Endothelial cell of umbilical vein (primary cell): ENCODE measurements around the gene GFER. TPM values are rescaled to one million over a fixed set of nuclear protein-coding genes. Genes with fewer than 3 reads are reported as not detected.
A peak's percentile ranks its signal among the peaks of the same experiment; 100 is the strongest.

ENCODE experiments used
- BruUV-seq: library from RNA; stranded (reverse); fragments of 400-500 nt; replicated peaks from 2 replicates; lab custom pipeline; 2021; lab: Mats Ljungman, UMichigan
- CTCF ChIA-PET: fragments of 300-600, 350-600 bp; sonication (Branson Sonifier 250); formaldehyde crosslinking; loops from one replicate; lab custom pipeline; 2021; ENCODE audit warnings: antibody characterized with exemption, inconsistent platforms; lab: Charles Lee
- POLR2A ChIA-PET: fragments of 300-600, 350-600 bp; sonication (Branson Sonifier 250); formaldehyde crosslinking; loops from one replicate; lab custom pipeline; 2021; ENCODE audit warnings: antibody characterized with exemption, inconsistent platforms; lab: Charles Lee
- DNase-seq: peaks from one replicate; pipeline ENCODE4 v3.0.0-alpha.2; 2011; ENCODE audit warnings: low read depth, low spot score
- FAIRE-seq: peaks from 2 replicates; lab custom pipeline; 2011; peaks lifted over from hg19 to GRCh38; lab: Jason Lieb, UNC
- H2AFZ ChIP-seq: 2 replicates; pipeline ENCODE4 v1.6.0; 2012; ENCODE audit warnings: low read depth, low read length, control low read depth, inconsistent platforms
- H3K27ac ChIP-seq: 2 replicates; pipeline ENCODE4 v1.5.1; 2011; ENCODE audit warnings: low read depth, mild to moderate bottlenecking, control low read depth, low read length, moderate library complexity; ENCODE audit not compliant: insufficient read depth
- H3K27me3 ChIP-seq, 2 experiments: 2 replicates each; pipeline versions ENCODE4 v1.6.0 to v1.6.1; 2011; ENCODE audit warnings: low read length in 2 of 2, mixed read lengths in 1 of 2; ENCODE audit not compliant: control insufficient read depth in 2 of 2, insufficient read depth in 2 of 2
- H3K36me3 ChIP-seq, 2 experiments: 2 replicates in 1 of 2; 3 replicates in 1 of 2; pipeline ENCODE4 v1.5.1; 2011; ENCODE audit warnings: low read length in 2 of 2, mild to moderate bottlenecking in 1 of 2, moderate library complexity in 1 of 2; ENCODE audit not compliant: control insufficient read depth in 2 of 2, insufficient read depth in 2 of 2; ENCODE audit errors: extremely low read depth in 1 of 2
- H3K4me1 ChIP-seq: 3 replicates; pipeline ENCODE4 v1.5.1; 2011; ENCODE audit warnings: mild to moderate bottlenecking, low read length; ENCODE audit not compliant: control insufficient read depth, insufficient read depth; ENCODE audit errors: extremely low read depth
- H3K4me2 ChIP-seq: 2 replicates; pipeline ENCODE4 v1.6.1; 2011; ENCODE audit warnings: low read length, control low read depth, mixed read lengths; ENCODE audit not compliant: insufficient read depth
- H3K4me3 ChIP-seq, 3 experiments: fragments of 200-600 bp in 1 of 3; sonication (generic), shearing (Covaris generic) in 1 of 3; replicated peaks in 1 of 3; 2 replicates each; pipeline ENCODE4 v1.5.1; 2011 to 2016; ENCODE audit warnings: control low read depth in 3 of 3, low read length in 3 of 3, mild to moderate bottlenecking in 2 of 3, inconsistent platforms in 1 of 3, low read depth in 1 of 3, moderate library complexity in 1 of 3; ENCODE audit not compliant: insufficient read depth in 1 of 3
- H3K79me2 ChIP-seq: 2 replicates; pipeline ENCODE4 v1.6.0; 2012; ENCODE audit warnings: low read length, inconsistent platforms; ENCODE audit not compliant: control insufficient read depth, insufficient read depth
- H3K9ac ChIP-seq: replicated peaks from 2 replicates; pipeline ENCODE3; 2011; ENCODE audit warnings: low read length, control low read depth; ENCODE audit not compliant: insufficient read depth; ENCODE audit errors: extremely low read depth
- H3K9me1 ChIP-seq: replicated peaks from 3 replicates; pipeline ENCODE4 v1.6.0; 2011; ENCODE audit warnings: mild to moderate bottlenecking, low read length; ENCODE audit not compliant: control insufficient read depth, insufficient read depth; ENCODE audit errors: extremely low read depth
- H3K9me3 ChIP-seq: replicated peaks from 2 replicates; pipeline ENCODE4 v1.5.1; 2012; ENCODE audit warnings: low read length, inconsistent platforms; ENCODE audit not compliant: control insufficient read depth, insufficient read depth
- H4K20me1 ChIP-seq: replicated peaks from 2 replicates; pipeline ENCODE3; 2011; ENCODE audit warnings: mild to moderate bottlenecking, low read length; ENCODE audit not compliant: control insufficient read depth, insufficient read depth; ENCODE audit errors: extremely low read depth
- CTCF ChIP-seq, 2 donors: IDR thresholded peaks; 1 replicate in 1 of 2; 2 replicates in 1 of 2; pipeline ENCODE4 v1.5.1; 2011; ENCODE audit warnings: low read length in 2 of 2, mild to moderate bottlenecking in 2 of 2, moderate library complexity in 2 of 2, control low read depth in 1 of 2, inconsistent platforms in 1 of 2, low read depth in 1 of 2; ENCODE audit not compliant: insufficient read depth in 1 of 2; ENCODE audit errors: extremely low read depth in 1 of 2
- EZH2 ChIP-seq: IDR thresholded peaks from 2 replicates; pipeline ENCODE4 v1.6.1; 2012; ENCODE audit warnings: borderline replicate concordance, low read depth, mild to moderate bottlenecking, moderate library complexity, low read length, inconsistent platforms; ENCODE audit not compliant: severe bottlenecking
- FOS ChIP-seq: IDR thresholded peaks from 2 replicates; pipeline ENCODE4 v1.6.1; 2011; ENCODE audit warnings: mild to moderate bottlenecking, low read length, moderate library complexity, borderline replicate concordance; ENCODE audit not compliant: insufficient read depth
- GATA2 ChIP-seq: IDR thresholded peaks from 2 replicates; pipeline ENCODE4 v1.7.0; 2011; ENCODE audit warnings: low read depth, mild to moderate bottlenecking, moderate library complexity, mixed read lengths, low read length; ENCODE audit not compliant: insufficient read length, insufficient read depth
- JUN ChIP-seq: IDR thresholded peaks from 2 replicates; pipeline ENCODE4 v1.6.1; 2011; ENCODE audit warnings: borderline replicate concordance, low read depth; ENCODE audit not compliant: insufficient read length, insufficient read depth
- MAX ChIP-seq: IDR thresholded peaks from 2 replicates; pipeline ENCODE4 v1.6.1; 2011; ENCODE audit not compliant: insufficient read depth, insufficient read length
- MYC ChIP-seq: IDR thresholded peaks from one replicate; pipeline ENCODE4 v1.6.1; 2011; ENCODE audit warnings: mild to moderate bottlenecking, low read depth, low read length
- POLR2A ChIP-seq: IDR thresholded peaks from 2 replicates; pipeline ENCODE4 v1.6.1; 2012; ENCODE audit warnings: low read depth, mild to moderate bottlenecking, control low read depth, low read length
- POLR2AphosphoS5 ChIP-seq: IDR thresholded peaks from 2 replicates; pipeline ENCODE4 v1.6.1; 2012; ENCODE audit warnings: low read depth, mild to moderate bottlenecking, control low read depth, low read length, moderate library complexity; ENCODE audit not compliant: insufficient read depth
- dilution Hi-C: fragments of 300-500 bp; cut with MboI; formaldehyde crosslinking; loops from one replicate; pipeline ENCODE4 v1.15.0; 2019; ENCODE audit warnings: low sequenced_read_pairs; ENCODE audit not compliant: extremely low pct_ligation_motif_present
- intact Hi-C: fragments of 100-400 bp; cut with micrococcal nuclease; formaldehyde crosslinking; loops from one replicate; pipeline ENCODE4 v1.10.0; 2022
- polyA plus RNA-seq, 4 experiments: library from polyadenylated mRNA; depleted of rRNA in 3 of 4; stranded (reverse) in 3 of 4; unstranded in 1 of 4; fragments of >200 nt; gene quantifications; 2 replicates each; pipeline versions ENCODE4 v1.2.1 to v1.2.3, GENCODE V29; 2011 to 2012; ENCODE audit warnings: missing spikeins in 1 of 4
- total RNA-seq: library from RNA; stranded (reverse); gene quantifications from 2 replicates; pipeline ENCODE4 v1.2.3, GENCODE V29; 2021

Gene GFER
- total and polyA plus RNA-seq, 2 donors (not counting 3 experiments of a cell fraction or from before 2014, with no cell fraction given): 13.7 to 29.9 TPM

GRCh38 chr16:1946495-1947368, 37.3 kb upstream of the GFER start:
- dilution Hi-C loops: no loop called here
- no peaks in the 10 kb centered on the region for H3K27me3 ChIP-seq
- H2AFZ ChIP-seq: no peak overlapping the region
- no peaks in the 10 kb centered on the region for H4K20me1 ChIP-seq
- BruUV-seq: no TSS peak
- POLR2A ChIA-PET: interaction anchor here (1.7 kb wide), 1 partner anchor 18 kb away, joined by 7 read pairs; the partner anchor contains the start of gene RPS2
- no peak overlapping the region for H3K4me2 ChIP-seq
- H3K36me3 ChIP-seq: no peaks in the 10 kb centered on the region
- no peak overlapping the region for H3K27ac ChIP-seq
- H3K9ac ChIP-seq: no peak overlapping the region
- no peaks in the 10 kb centered on the region for H3K9me3 ChIP-seq
- DNase-seq (no peak), FAIRE-seq (no peak)
- CTCF ChIA-PET: interaction anchor here (0.9 to 1.8 kb wide), 4 partner anchors 14 to 194 kb away, joined by 4 to 9 read pairs (median 4); no protein-coding TSS in a partner anchor
- no peak overlapping the region for H3K4me3 ChIP-seq
- peaks cover 11% of the 10 kb centered on the region for H3K4me1 ChIP-seq
- H3K9me1 ChIP-seq: no peaks in the 10 kb centered on the region
- no peaks in the 10 kb centered on the region for H3K79me2 ChIP-seq
- TF ChIP-seq MYC: no peak
- TF ChIP-seq CTCF (IDR thresholded peaks at IDR 0.05; ENCODE audit: extremely low read depth in 1 of 2, insufficient read depth in 1 of 2, low read depth in 1 of 2, low read length in 2 of 2): peak in 1 of 2 donors; percentile 27
- intact Hi-C loops: no loop called here

GRCh38 chr16:1947369-1947670, 36.7 kb upstream of the GFER start:
- no peak overlapping the region for H3K4me3 ChIP-seq
- no peak overlapping the region for H3K27ac ChIP-seq
- intact Hi-C loops: no loop called here
- no peak for DNase-seq
- no peaks in the 10 kb centered on the region for H3K36me3 ChIP-seq
- no peak overlapping the region for H3K9ac ChIP-seq
- POLR2A ChIA-PET: interaction anchor here (0.7 kb wide), 1 partner anchor 9 kb away, joined by 4 read pairs; no protein-coding TSS in a partner anchor
- no TSS peak for BruUV-seq
- dilution Hi-C loops: no loop called here
- no peak for FAIRE-seq
- H3K4me2 ChIP-seq: no peak overlapping the region
- no peaks in the 10 kb centered on the region for H3K27me3 ChIP-seq
- no peaks in the 10 kb centered on the region for H3K9me1 ChIP-seq
- no peaks in the 10 kb centered on the region for H3K9me3 ChIP-seq
- H3K79me2 ChIP-seq: no peaks in the 10 kb centered on the region
- H3K4me1 ChIP-seq: peaks cover 5% of the 10 kb centered on the region
- CTCF ChIA-PET: no interaction called here
- H2AFZ ChIP-seq: no peak overlapping the region
- H4K20me1 ChIP-seq: no peaks in the 10 kb centered on the region
- TF ChIP-seq FOS: no peak
- no peak for TF ChIP-seq POLR2A
- no peak for TF ChIP-seq POLR2AphosphoS5
- TF ChIP-seq JUN: no peak
- TF ChIP-seq CTCF (IDR thresholded peaks at IDR 0.05; ENCODE audit: extremely low read depth in 1 of 2, insufficient read depth in 1 of 2, low read depth in 1 of 2, low read length in 2 of 2): no peak
- no peak for TF ChIP-seq MYC
- no peak for TF ChIP-seq GATA2
- no peak for TF ChIP-seq MAX
- TF ChIP-seq EZH2: no peak
